Measurements from ENCODE around the gene AURKAIP1.

AURKAIP1 gene

GRCh38 chr1:1331068-1331965 is 43.7 kb downstream of the AURKAIP1 start, which contains the start of gene TAS1R3:
Gene TAS1R3 (plus strand): TSS chr1:1331280. CDS start chr1:1331346, 66 bp downstream.
- DNase-seq, result no peak

GRCh38 chr1:1330366-1331067 is 44.5 kb downstream of the AURKAIP1 start:
- no peak for DNase-seq

GRCh38 chr1:1329304-1330210 is 45.5 kb downstream of the AURKAIP1 start:
- DNase-seq, result no peak

- no peak for DNase-seq
Observed at GRCh38 chr1:1328254-1328653, 46.8 kb downstream of the AURKAIP1 start.

GRCh38 chr1:1327291-1327690 is 47.7 kb downstream of the AURKAIP1 start:
- DNase-seq, result no peak

GRCh38 chr1:1326075-1326605 is 48.9 kb downstream of the AURKAIP1 start:
- DNase-seq, result no peak

GRCh38 chr1:1325288-1326074 is 49.5 kb downstream of the AURKAIP1 start:
- no peak for DNase-seq

GRCh38 chr1:1324524-1325287 is 50.3 kb downstream of the AURKAIP1 start, which contains the start of the genes CPTP and INTS11:
Gene CPTP (plus strand): TSS chr1:1324802. CDS start chr1:1326911, 2,109 bp downstream.
Gene INTS11 (minus strand): TSS chr1:1324660. CDS start chr1:1324608, 52 bp downstream.
- peak; percentile 96 to 97 for DNase-seq

- DNase-seq, result no peak
Observed at GRCh38 chr1:1324084-1324523, 50.9 kb downstream of the AURKAIP1 start.
